ENCODE data around the gene SLC22A14. TPM values are rescaled to one million over a fixed set of nuclear protein-coding genes. Genes with fewer than 3 reads are reported as not detected.

SLC22A14 gene
- total and polyA plus RNA-seq, 7 donors = 0.09 TPM; not detected in 6

DNA sequence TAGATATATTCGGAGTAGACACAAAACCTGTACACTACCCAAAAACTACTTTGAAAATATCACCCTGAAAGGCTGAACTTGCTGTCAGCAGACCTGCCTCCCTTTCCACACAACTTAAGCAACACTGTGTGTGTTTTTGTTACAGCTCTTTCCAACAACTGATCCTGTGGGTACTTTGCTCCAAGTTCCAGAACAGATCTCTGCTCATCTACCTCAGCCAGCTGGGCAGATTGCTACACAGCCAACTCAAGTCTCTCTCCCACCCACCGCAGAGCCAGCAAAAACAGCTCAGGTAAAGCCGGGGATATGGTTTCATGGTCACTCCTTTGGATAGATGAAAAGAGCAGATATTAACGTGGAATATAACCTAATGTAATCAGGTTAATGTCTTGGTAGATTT lies 36.2 kb upstream of the SLC22A14 start:
- Histone ChIP-seq H3K4me1 (peaks cover 0 to 8% (median 2%) of the 10 kb centered on the region in 4 donors), H3K36me3 (peaks cover 0 to 54% (median 9%) of the 10 kb centered on the region in 4 donors), H3K9me3 (no peaks in the 10 kb centered on the region), H3K4me3 (no peak overlapping the region), H3K27me3 (no peaks in the 10 kb centered on the region), H3K27ac (no peak overlapping the region)
- 92 to 95% methylated on average over 4 of the region's 4 CpGs for WGBS, 2 donors
- intact Hi-C loops (cut with DNase I) = loop anchor here (10.0 kb wide), 1 partner anchor 121 kb away; no protein-coding TSS in a partner anchor
- TF ChIP-seq POLR2AphosphoS5 (IDR thresholded peaks at IDR 0.05) (no peak), EP300 (IDR thresholded peaks at IDR 0.05) (no peak), POLR2A (IDR thresholded peaks at IDR 0.05) (no peak)
- TF ChIP-seq, protein P1, sequence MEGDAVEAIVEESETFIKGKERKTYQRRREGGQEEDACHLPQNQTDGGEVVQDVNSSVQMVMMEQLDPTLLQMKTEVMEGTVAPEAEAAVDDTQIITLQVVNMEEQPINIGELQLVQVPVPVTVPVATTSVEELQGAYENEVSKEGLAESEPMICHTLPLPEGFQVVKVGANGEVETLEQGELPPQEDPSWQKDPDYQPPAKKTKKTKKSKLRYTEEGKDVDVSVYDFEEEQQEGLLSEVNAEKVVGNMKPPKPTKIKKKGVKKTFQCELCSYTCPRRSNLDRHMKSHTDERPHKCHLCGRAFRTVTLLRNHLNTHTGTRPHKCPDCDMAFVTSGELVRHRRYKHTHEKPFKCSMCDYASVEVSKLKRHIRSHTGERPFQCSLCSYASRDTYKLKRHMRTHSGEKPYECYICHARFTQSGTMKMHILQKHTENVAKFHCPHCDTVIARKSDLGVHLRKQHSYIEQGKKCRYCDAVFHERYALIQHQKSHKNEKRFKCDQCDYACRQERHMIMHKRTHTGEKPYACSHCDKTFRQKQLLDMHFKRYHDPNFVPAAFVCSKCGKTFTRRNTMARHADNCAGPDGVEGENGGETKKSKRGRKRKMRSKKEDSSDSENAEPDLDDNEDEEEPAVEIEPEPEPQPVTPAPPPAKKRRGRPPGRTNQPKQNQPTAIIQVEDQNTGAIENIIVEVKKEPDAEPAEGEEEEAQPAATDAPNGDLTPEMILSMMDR (IDR thresholded peaks at IDR 0.05) = no peak
- no peak for DNase-seq

DNA sequence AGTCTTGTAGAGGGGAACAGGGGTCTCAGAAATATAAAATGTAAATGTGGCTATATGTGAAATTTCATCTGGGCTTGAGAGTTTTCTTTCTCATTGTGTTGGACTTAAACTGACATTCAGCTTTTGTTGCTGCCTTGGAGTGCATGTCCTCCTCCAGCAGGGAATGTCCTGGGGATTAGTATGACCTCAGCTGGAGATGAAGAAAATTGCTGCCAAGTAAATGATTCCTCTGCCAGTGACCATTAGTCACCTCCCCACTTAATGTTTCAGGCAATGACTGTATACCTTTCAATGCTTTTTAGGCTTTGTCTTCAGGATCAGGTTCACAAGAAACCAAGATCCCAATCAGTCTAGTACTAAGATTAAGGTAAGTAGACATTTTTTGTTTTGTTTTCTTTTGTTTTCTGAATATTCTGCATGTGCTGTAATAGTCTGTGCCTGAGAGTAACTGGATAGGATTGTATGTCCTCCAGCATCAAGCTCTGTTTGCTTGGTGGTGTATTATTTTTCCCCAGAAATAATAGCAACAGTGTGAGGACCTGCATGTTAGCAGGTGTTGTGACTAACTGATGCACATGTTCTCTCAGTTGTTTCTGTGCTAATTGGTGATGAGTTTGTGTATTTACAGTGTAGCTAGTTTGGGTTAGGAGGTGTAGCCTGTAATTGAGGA lies 34.6 kb upstream of the SLC22A14 start:
- H3K4me1 ChIP-seq = peaks cover 0 to 8% (median 2%) of the 10 kb centered on the region in 4 donors
- no peaks in the 10 kb centered on the region for H3K9me3 ChIP-seq
- no peak for DNase-seq
- intact Hi-C loops (cut with DNase I) = loop anchor here (10.0 kb wide), 1 partner anchor 123 kb away; no protein-coding TSS in a partner anchor
- TF ChIP-seq, protein P1 (IDR thresholded peaks at IDR 0.05) = no peak
- TF ChIP-seq POLR2A (IDR thresholded peaks at IDR 0.05) (no peak), EP300 (IDR thresholded peaks at IDR 0.05) (no peak), POLR2AphosphoS5 (IDR thresholded peaks at IDR 0.05) (no peak)
- no peak overlapping the region for H3K27ac ChIP-seq
- no peaks in the 10 kb centered on the region for H3K27me3 ChIP-seq
- peaks cover under 1 to 65% (median 21%) of the 10 kb centered on the region in 4 donors for H3K36me3 ChIP-seq
- H3K4me3 ChIP-seq = no peak overlapping the region

DNA sequence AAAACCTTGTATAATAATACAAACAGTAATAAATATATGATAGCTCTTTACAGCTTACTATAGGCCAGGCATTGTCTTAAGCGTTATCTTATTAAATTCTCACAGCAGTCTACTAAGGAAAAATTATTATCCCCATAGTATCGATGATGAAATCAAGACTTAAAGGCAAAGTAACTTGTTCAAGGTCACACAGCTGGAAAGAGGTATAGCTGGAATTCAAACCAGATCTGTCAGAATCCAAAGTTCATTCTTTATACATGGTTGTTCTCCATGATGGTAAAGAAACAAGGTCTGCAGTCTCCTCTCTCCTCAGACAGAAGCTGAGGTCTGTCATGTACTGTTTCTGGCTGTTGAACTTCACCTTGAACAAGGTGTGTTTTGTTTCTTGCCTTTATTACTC lies 31.9 kb upstream of the SLC22A14 start:
- no peak for DNase-seq
- Histone ChIP-seq H3K27me3 (no peaks in the 10 kb centered on the region), H3K36me3 (peaks cover 11 to 82% (median 40%) of the 10 kb centered on the region in 4 donors), H3K4me1 (peaks cover 0 to 8% (median 2%) of the 10 kb centered on the region in 4 donors), H3K4me3 (no peak overlapping the region), H3K27ac (no peak overlapping the region), H3K9me3 (no peaks in the 10 kb centered on the region)
- intact Hi-C loops (cut with DNase I) = no loop called here
- 87 to 97% methylated on average over 2 of the region's 2 CpGs for WGBS, 2 donors
- TF ChIP-seq, protein P1 (IDR thresholded peaks at IDR 0.05) = no peak
- TF ChIP-seq EP300 (IDR thresholded peaks at IDR 0.05) (no peak), POLR2AphosphoS5 (IDR thresholded peaks at IDR 0.05) (no peak), POLR2A (IDR thresholded peaks at IDR 0.05) (no peak)

DNA sequence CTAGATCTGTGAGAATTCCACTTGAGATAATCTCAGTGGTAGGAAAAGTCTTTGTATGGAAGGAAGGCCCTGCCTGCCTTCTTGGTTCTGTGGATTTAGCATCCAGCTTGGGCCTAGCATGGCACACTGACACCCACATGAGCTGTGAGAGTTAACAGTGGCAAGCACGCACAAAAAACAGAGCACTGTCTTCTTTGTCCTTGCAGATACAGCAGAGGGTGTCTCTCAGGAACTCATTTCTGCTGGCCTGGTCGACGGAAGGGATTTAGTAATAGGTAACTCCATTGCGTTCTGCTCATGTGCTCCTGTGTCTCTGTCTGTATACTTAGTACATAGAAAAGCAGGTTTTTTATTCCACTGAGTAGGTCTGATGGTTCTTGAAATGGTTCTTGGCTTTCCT lies 30.9 kb upstream of the SLC22A14 start:
- Histone ChIP-seq H3K4me1 (peaks cover 0 to 8% (median 2%) of the 10 kb centered on the region in 4 donors), H3K36me3 (peaks cover 11 to 77% (median 41%) of the 10 kb centered on the region in 4 donors), H3K9me3 (no peaks in the 10 kb centered on the region), H3K4me3 (no peak overlapping the region), H3K27me3 (no peaks in the 10 kb centered on the region), H3K27ac (no peak overlapping the region)
- intact Hi-C loops (cut with DNase I) = no loop called here
- TF ChIP-seq POLR2A (IDR thresholded peaks at IDR 0.05) = no peak
- TF ChIP-seq, protein P1 (IDR thresholded peaks at IDR 0.05) = no peak
- TF ChIP-seq POLR2AphosphoS5 (IDR thresholded peaks at IDR 0.05) = no peak
- no peak for TF ChIP-seq EP300 (IDR thresholded peaks at IDR 0.05)
- WGBS, 2 donors = 94 to 96% methylated on average over 4 of the region's 4 CpGs
- no peak for DNase-seq
